GM18867 (cell line): ENCODE results near the gene DGKG.

ENCODE experiments used
- ATAC-seq: cut with Tn5 transposase; IDR thresholded peaks from one replicate; pipeline ENCODE4 v1.9.1; 2021; ENCODE audit warnings: mild to moderate bottlenecking, moderate library complexity; ENCODE audit not compliant: unreplicated experiment

DGKG gene

GRCh38 chr3:186151077-186151971 lies 210.7 kb downstream of the DGKG start:
- no peak for ATAC-seq

GRCh38 chr3:186150041-186150830 lies 211.8 kb downstream of the DGKG start:
- ATAC-seq: no peak

GRCh38 chr3:186149319-186149960 lies 212.6 kb downstream of the DGKG start:
- no peak for ATAC-seq

- no peak for ATAC-seq
Measured at GRCh38 chr3:186144257-186144656, 217.8 kb downstream of the DGKG start.

DNA sequence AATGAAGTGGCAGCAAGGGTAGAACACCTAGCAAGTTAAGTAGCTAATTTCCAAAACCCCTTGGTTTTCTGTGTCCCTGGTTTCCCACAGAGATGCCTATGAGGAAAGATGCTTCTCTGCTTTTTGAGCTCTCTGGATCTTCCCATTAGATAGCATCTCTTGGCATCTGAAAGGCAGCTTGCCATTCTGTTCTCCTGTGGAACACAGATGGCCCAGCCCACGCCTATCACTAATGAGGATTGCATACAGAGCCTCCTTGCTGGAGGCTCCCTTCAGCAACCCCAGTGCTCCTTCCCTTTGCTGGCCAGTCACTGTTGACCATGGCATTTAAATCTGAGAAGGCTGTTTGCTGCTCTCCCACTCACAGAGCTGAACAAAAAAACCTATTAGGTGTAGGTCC lies 218.8 kb downstream of the DGKG start:
- no peak for ATAC-seq

DNA sequence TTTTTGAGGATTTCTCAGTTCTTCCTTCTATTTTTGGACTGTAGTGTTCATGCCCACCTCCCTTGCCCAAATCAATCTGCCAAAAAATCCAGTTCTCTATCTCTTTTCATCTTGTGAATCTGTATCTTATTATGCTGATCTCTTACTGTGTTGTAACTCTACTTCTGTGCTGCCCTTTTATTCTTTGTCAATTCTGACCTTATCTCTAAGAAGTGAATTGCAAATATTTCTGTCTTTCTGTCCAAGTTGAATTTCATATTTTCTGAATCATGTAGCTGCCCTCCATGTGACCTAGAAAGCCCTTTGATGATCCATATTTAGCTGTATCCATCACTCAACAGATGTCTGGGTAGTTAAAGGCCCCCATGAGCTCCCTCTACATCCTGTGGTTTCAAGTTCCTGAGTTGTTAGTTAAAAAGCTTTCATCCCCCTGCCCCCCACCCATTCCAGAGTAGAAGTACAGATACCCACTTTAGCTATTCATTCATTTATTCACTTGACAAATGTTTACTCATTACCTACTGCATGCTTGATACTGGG lies 219.6 kb downstream of the DGKG start:
- ATAC-seq: no peak

DNA sequence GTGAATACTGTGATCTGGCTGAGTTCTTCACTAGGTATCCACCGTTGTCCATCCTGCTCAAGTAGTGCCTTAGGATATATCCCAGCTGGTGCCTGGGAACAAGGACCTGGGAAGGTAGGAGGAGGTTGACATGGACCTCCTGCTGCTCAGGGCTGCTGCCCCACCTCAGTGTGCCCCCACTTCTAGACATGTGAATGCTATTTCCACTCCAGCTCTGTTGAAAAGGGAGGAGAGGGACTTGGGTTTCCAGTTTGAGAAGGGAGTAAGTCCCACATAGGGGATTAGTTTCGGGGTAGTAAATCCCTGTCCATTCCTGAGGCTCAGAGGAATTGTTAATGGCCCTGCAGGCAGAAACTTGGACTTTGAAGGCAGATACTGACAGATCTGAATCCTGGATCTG lies 220.2 kb downstream of the DGKG start:
- no peak for ATAC-seq

DNA sequence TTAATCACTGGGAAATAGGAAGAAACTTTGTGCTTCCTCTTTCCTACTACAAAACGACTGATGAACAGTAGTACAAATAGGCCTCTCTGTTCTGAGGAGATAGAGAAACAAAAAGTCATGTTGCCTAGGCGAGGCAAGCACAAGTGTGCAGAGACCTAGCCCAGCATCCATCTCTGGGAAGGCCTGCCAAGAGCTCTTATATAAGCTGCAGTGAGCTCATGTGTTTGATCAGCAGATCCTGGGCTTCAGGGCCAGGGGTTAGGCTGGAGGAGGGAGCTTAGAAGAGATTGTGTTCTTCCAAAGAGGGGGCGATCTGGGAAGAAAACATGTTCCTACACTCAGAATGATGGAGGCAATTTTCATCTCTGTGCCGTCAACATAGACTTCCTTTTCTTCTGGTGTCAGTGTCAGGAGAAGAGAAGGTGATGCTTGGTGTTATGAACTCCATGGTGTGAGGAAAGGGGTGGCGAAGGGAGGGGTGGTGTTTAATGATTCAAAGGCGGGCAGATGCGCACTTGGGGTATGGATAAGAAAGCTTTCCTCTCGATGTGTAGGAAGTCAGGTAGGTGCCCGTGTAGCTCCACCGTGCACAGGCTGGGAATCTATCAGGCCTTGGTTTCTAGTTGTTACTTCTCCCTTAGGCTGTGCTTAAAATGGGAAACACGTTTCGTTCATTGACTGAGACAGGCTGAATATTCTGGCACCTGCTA lies 223.6 kb downstream of the DGKG start:
- ATAC-seq: no peak

- no peak for ATAC-seq
Measured at GRCh38 chr3:186137051-186137685, 224.9 kb downstream of the DGKG start.

- ATAC-seq: no peak
Measured at GRCh38 chr3:186133980-186134379, 228.1 kb downstream of the DGKG start.

- no peak for ATAC-seq
Measured at GRCh38 chr3:186132487-186132886, 229.5 kb downstream of the DGKG start.

DNA sequence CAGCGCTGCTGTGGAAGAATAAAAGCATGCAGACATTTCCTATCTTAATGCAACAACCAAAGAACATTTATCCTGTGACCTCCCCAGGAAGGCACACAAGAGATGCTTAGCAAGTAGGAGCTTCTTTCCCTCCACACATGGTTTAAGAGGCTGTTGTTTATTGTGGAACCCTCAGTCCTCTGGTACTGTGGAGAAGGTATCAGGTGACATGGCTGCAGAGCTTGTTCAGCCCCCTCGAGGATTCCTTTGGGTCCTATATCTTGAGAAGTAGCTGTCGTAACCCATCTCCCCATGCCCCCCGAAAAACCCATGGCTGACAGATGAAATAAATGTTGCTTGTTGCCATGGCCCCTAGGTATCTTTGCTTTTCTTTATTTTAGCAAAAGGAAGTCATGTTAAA lies 232.8 kb downstream of the DGKG start:
- no peak for ATAC-seq

GRCh38 chr3:186128158-186128557 lies 233.9 kb downstream of the DGKG start:
- no peak for ATAC-seq

DNA sequence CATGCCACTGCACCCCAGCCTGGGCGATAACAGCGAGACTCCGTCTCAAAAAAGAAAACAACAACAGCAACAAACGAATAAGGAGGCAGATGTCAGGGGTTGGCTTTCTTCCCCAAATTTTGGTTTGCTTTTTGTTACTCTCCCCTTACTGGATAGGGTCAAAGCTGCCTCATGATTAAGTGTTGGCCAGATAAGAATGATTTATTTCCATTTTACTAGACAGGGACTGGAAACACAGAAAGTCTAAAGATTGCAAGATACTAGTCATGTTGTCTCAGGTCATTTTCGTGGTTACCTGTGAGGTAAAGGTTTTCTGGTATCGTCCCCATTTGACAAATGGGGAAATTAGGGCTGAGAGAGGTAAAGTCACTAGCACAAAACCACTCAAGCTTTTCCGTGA lies 234.6 kb downstream of the DGKG start:
- no peak for ATAC-seq

DNA sequence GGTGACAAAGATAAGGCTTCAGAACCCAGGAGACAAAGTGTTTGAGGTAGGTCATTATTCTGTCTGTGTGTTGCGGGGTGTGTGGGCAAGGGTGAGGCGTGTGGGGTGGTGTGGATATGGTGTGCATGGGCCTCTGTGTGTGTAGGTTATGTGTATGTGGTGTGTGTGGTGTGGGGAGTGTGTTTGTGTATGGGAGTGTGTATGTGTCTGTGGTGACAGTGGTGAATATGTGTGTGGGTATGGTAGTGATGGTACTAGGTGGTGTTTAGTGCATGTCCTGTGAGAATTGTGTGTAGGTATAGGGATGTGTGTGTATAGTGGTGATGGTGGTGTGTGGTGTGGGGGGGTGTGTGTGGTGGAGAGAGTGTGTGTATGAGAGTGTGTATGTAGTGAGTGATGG lies 236.9 kb downstream of the DGKG start:
- no peak for ATAC-seq

DNA sequence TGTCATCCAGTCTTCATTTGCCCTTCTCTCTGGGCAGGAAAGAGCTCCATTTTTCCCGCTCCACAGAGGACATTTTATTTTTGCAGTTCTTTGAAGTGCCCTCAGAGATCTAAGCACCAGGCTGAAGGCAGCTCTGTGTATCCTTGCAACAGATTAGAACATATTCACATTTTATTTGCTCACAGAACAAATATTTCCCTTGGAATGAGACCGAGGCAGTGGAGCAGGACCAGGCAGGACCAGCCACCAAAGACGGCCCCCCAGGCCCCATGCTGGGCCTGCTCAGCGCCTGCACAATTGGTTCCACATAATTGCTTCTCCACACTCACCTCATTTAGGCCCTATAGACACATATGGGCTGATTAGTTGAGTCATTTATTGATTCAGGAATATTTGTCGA lies 237.4 kb downstream of the DGKG start:
- ATAC-seq: no peak

DNA sequence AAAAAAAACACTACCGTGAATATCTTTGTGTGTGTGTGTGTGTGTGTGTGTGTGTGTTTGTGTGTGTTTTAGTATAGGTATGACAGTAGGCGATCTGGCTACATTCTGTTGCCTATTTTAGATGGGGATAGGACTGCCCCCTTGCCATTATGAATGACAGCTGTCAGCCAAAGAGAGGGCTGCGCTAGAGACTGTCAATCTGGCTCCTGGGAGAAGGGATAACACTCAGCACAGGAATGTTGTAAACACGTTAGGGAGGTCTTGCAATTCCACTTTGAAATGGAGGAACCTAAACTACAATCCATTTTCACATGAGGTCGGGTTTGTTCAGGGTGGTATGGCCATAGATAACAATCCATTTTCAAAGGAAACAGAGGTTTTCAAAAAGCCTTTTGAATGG lies 239.0 kb downstream of the DGKG start:
- ATAC-seq: no peak

GRCh38 chr3:186121968-186122367 lies 240.1 kb downstream of the DGKG start:
- no peak for ATAC-seq

GRCh38 chr3:186121278-186121677 lies 240.8 kb downstream of the DGKG start:
- no peak for ATAC-seq

DNA sequence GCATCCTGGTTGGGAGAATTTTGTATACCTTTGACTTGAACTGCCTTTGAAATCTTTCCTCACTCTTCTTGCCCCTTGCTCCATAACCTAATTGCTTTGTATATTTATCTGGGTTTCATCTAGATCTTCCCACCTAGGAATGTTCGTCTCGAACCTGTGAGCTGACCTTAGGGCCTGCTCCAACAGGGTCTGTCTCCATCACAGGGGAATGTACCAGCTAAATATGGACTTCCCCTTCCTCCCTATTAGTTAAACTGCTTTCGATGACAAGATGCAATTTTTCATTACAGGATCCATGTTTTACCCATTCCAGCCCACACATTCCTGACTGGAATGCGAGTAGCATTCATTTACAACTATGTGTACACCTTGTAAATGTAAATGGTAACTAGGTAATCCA lies 242.5 kb downstream of the DGKG start:
- ATAC-seq: no peak
